Right lobe of liver (tissue), 6 donors: Measurements from ENCODE around the gene HYAL1. TPM values are rescaled to one million over a fixed set of nuclear protein-coding genes. Genes with fewer than 3 reads are reported as not detected.

Experiments
- ATAC-seq, 4 donors: fragments of 200-7000 bp; cut with Tn5 transposase; one replicate each; pipeline ENCODE4 v1.9.1; 2020; ENCODE audit warnings: mild to moderate bottlenecking in 4 of 4, moderate library complexity in 4 of 4
- DNase-seq, 3 donors: peaks; one replicate each; pipeline ENCODE4 v3.0.0-alpha.2; 2020
- H3K27ac ChIP-seq, 3 donors: fragments of 200-600 bp; one replicate each; pipeline ENCODE4 v1.8.0; 2022
- H3K27me3 ChIP-seq, 2 donors: fragments of 200-600 bp; one replicate each; pipeline ENCODE4 v1.8.0; 2022
- H3K36me3 ChIP-seq, 4 donors: fragments of 200-600 bp; sonication (generic) in 1 of 4; one replicate each; pipeline versions ENCODE4 v1.5.1 to v1.8.0; 2017 to 2022; ENCODE audit warnings: control low read depth in 1 of 4
- H3K4me1 ChIP-seq, 4 donors: fragments of 200-600 bp; sonication (generic) in 1 of 4; one replicate each; pipeline versions ENCODE4 v1.5.1 to v1.8.0; 2017 to 2022; ENCODE audit warnings: control low read depth in 1 of 4
- H3K4me3 ChIP-seq, 3 donors: fragments of 200-600 bp; one replicate each; pipeline ENCODE4 v1.8.0; 2022
- H3K9me3 ChIP-seq, 4 donors: fragments of 200-600 bp; sonication (generic) in 1 of 4; one replicate each; pipeline versions ENCODE4 v1.5.1 to v1.8.0; 2017 to 2022; ENCODE audit warnings: control low read depth in 1 of 4
- POLR2A ChIP-seq: fragments of 450-650 bp; IDR thresholded peaks from one replicate; pipeline ENCODE4 v1.6.1; 2017; ENCODE audit warnings: antibody characterized with exemption, mild to moderate bottlenecking
- WGBS: methylation state at CpG from one replicate; pipeline ENCODE4 v1.1.6; 2018; ENCODE audit warnings: low coverage, low lambda C conversion rate; ENCODE audit not compliant: insufficient coverage; ENCODE audit errors: missing lambda C conversion rate; 5-methylcytosine and 5-hydroxymethylcytosine counted together
- intact Hi-C, 2 donors: fragments of 100-400 bp; cut with DNase I; formaldehyde crosslinking; loops; one replicate each; pipeline versions ENCODE4 v1.11.2 to v1.14.1; 2022
- total RNA-seq, 6 experiments: library from RNA; depleted of rRNA in 2 of 6; stranded (reverse); fragments of >200 nt in 2 of 6; fragmentation: NEBNext Ultra II Directional in 3 of 6; extraction: Animal tissue kit (Norgen Biotek cat#: 25700) in 3 of 6; gene quantifications; one replicate each; pipeline versions ENCODE4 v1.1.0 to v1.2.4, GENCODE V29; 2016 to 2023
- TF ChIP-seq, protein P1 (sequence below), 4 donors: fragments of 200-600 bp in 3 of 4; fragments of 450-650 bp in 1 of 4; IDR thresholded peaks; one replicate each; pipeline versions ENCODE4 v1.5.1 to v1.8.0; 2016 to 2022; ENCODE audit warnings: antibody characterized with exemption in 4 of 4, mild to moderate bottlenecking in 2 of 4
- donor health status: DM: no; HTN: yes; CAD: no.
- donor health status: DM: no; HTN: no; CAD: no.
- donor health status: DM: no; HTN: no; CAD: no.
- donor health status: DM: no; HTN: yes; CAD: no.
- donor health status: DM: no; HTN: yes; CAD: no.

The HYAL1 gene
- total RNA-seq, 6 experiments from 2014 or later: 90.6 to 157 (median 136) TPM

DNA sequence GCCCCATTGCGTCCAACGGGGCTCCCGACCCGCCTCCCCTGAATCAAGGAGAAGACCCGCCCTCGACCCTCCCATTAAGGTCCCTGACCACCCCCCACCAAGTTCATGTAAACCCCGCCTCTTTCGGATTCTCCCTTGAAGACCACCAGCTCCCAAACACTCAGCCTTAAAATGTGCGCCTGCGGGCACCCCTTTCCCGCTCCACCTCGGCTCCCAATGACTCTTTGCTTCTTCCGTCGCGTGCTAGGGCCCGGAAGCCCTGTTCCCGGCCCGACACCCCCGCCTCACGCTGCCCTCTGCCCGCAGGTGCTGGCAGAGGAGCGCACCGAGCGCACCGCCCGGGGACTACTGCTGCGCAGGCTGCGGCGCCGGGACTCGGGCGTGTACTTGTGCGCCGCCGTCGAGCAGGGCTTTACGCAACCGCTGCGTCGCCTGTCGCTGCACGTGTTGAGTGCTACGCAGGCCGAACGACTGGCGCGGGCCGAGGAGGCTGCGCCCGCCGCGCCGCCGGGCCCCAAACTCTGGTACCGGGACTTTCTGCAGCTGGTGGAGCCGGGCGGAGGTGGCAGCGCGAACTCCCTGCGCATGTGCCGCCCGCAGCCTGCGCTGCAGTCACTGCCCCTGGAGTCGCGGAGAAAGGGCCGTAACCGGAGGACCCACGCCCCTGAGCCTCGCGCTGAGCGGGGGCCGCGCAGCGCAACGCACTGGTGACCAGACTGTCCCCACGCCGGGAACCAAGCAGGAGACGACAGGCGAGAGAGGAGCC is 27.2 kb downstream of the HYAL1 start:
- TF ChIP-seq, protein P1, sequence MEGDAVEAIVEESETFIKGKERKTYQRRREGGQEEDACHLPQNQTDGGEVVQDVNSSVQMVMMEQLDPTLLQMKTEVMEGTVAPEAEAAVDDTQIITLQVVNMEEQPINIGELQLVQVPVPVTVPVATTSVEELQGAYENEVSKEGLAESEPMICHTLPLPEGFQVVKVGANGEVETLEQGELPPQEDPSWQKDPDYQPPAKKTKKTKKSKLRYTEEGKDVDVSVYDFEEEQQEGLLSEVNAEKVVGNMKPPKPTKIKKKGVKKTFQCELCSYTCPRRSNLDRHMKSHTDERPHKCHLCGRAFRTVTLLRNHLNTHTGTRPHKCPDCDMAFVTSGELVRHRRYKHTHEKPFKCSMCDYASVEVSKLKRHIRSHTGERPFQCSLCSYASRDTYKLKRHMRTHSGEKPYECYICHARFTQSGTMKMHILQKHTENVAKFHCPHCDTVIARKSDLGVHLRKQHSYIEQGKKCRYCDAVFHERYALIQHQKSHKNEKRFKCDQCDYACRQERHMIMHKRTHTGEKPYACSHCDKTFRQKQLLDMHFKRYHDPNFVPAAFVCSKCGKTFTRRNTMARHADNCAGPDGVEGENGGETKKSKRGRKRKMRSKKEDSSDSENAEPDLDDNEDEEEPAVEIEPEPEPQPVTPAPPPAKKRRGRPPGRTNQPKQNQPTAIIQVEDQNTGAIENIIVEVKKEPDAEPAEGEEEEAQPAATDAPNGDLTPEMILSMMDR (IDR thresholded peaks at IDR 0.05): no peak
- no peak for TF ChIP-seq POLR2A
- no peak overlapping the region for H3K27ac ChIP-seq
- H3K9me3 ChIP-seq: no peaks in the 10 kb centered on the region
- H3K4me1 ChIP-seq: peaks cover 0 to 29% (median 5%) of the 10 kb centered on the region in 4 donors
- 19% methylated on average over 16 of the region's 79 CpGs for WGBS
- H3K36me3 ChIP-seq: no peaks in the 10 kb centered on the region
- H3K27me3 ChIP-seq: no peaks in the 10 kb centered on the region
- no peak overlapping the region for H3K4me3 ChIP-seq
- no peak for DNase-seq
- intact Hi-C loops: loop anchor here (5.0 kb wide), 2 partner anchors 51 to 84 kb away; partner anchors contain the start of genes GNAT1 (in 1 of the 2) and TUSC2 (in 1 of the 2)
- no peak for ATAC-seq

DNA sequence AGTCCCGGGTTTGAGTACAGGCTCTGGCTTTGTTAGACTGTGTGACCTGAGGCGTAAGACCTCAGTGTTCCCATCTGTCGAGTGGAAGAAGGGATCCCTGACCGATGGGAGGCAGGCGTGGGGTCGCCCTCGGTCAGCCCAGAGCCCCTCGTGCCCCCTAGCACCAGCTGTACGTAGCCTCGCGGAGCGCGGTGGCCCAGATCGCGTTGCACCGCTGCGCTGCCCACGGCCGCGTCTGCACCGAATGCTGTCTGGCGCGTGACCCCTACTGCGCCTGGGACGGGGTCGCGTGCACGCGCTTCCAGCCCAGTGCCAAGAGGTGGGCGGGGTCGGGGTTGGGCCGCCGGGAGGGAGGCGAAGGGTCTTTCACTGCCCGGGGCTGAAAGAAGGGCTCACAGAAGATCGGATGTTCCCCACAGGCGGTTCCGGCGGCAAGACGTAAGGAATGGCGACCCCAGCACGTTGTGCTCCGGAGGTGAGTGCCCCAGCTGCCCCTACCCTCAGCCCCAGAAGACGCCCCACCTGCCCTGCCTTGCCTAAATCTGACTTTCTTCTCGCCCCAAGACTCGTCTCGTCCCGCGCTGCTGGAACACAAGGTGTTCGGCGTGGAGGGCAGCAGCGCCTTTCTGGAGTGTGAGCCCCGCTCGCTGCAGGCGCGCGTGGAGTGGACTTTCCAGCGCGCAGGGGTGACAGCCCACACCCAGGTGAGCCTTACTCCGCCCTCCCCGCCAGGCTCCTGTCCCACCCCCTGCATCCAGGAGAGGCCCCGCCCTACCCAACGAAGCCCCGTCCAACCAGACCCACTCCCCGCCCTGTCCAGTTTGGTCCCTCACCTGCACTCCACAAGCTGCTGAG is 28.0 kb downstream of the HYAL1 start:
- no peak for ATAC-seq
- Histone ChIP-seq H3K27me3 (no peaks in the 10 kb centered on the region), H3K36me3 (no peaks in the 10 kb centered on the region), H3K4me1 (peaks cover 0 to 31% (median 5%) of the 10 kb centered on the region in 4 donors), H3K4me3 (no peak overlapping the region), H3K9me3 (no peaks in the 10 kb centered on the region), H3K27ac (no peak overlapping the region)
- DNase-seq: no peak
- intact Hi-C loops: loop anchor here (5.0 kb wide), 2 partner anchors 52 to 83 kb away; partner anchors contain the start of genes GNAT1 (in 1 of the 2) and TUSC2 (in 1 of the 2)
- 20% methylated on average over 1 of the region's 65 CpGs for WGBS
- TF ChIP-seq, protein P1 (IDR thresholded peaks at IDR 0.05): no peak
- TF ChIP-seq POLR2A: no peak

DNA sequence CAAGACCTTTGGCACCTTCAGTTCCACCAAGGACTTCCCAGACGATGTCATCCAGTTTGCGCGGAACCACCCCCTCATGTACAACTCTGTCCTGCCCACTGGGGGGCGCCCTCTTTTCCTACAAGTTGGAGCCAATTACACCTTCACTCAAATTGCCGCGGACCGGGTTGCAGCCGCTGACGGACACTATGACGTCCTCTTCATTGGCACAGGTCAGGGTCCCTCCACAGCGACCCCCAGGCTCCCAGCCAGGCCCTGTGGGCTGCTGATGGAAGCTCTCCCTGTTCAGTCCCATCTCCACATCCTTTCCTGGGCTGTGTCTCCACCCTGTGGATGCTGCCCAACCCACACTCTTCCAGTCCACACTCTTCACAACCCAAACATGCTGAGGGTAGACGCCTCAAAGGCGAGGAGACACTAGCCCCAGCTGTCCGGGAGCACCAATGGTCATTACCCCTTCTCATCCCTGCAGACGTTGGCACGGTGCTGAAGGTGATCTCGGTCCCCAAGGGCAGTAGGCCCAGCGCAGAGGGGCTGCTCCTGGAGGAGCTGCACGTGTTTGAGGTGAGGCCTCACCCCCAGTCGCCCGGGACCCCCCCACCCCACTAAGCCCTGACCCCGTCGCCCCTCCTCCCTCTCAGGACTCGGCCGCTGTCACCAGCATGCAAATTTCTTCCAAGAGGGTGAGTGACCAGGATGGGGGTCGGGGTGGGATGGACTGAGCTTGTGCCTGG is 28.8 kb downstream of the HYAL1 start:
- Histone ChIP-seq H3K4me1 (peaks cover 0 to 31% (median 5%) of the 10 kb centered on the region in 4 donors), H3K27ac (no peak overlapping the region), H3K4me3 (no peak overlapping the region), H3K9me3 (no peaks in the 10 kb centered on the region), H3K36me3 (no peaks in the 10 kb centered on the region), H3K27me3 (no peaks in the 10 kb centered on the region)
- DNase-seq: peak; percentile 75 to 81 (median 79)
- peak; percentile 59 to 63 (median 62) for ATAC-seq
- WGBS: 16% methylated on average over 10 of the region's 26 CpGs
- TF ChIP-seq, protein P1 (IDR thresholded peaks at IDR 0.05): peak; percentile 73 to 79 (median 76)
- TF ChIP-seq POLR2A: no peak
- intact Hi-C loops: loop anchor here (5.0 kb wide), 4 partner anchors 47 to 82 kb away; partner anchors contain the start of genes GNAT1 (in 1 of the 2), HYAL2 (in 1 of the 2) and TUSC2 (in 1 of the 2)

DNA sequence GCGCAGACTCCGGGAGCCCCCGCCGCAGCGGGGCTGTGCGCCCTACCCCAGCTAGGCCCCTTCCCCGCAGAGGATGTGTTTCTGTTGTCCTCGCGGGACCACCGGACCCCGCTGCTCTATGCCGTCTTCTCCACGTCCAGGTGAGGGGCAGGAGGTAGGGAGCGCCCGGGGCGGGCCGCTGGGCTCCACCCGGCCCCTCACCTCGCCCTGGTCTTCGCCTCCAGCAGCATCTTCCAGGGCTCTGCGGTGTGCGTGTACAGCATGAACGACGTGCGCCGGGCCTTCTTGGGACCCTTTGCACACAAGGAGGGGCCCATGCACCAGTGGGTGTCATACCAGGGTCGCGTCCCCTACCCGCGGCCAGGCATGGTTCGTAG is 29.7 kb downstream of the HYAL1 start:
- no peaks in the 10 kb centered on the region for H3K36me3 ChIP-seq

More for the DNA sequence above, 29.7 kb downstream of the HYAL1 start:
- WGBS: 3% methylated on average over 8 of the region's 31 CpGs
- DNase-seq: no peak
- Histone ChIP-seq H3K9me3 (no peaks in the 10 kb centered on the region), H3K27ac (no peak overlapping the region), H3K4me1 (peaks cover 0 to 31% (median 5%) of the 10 kb centered on the region in 4 donors), H3K4me3 (no peak overlapping the region), H3K27me3 (no peaks in the 10 kb centered on the region)
- no peak for TF ChIP-seq POLR2A
- TF ChIP-seq, protein P1 (IDR thresholded peaks at IDR 0.05): no peak
- ATAC-seq: no peak
- intact Hi-C loops: loop anchor here (5.0 kb wide), 2 partner anchors 46 to 49 kb away; partner anchors contain the start of gene HYAL2 (in 1 of the 2)
